Activated CD8-positive, alpha-beta memory T cell treated with anti-CD3 and anti-CD28 coated beads for 1 hour (primary cell): ENCODE measurements around the gene ATP1A3.

Experiments
- DNase-seq, 2 donors: peaks; one replicate each; pipeline ENCODE4 v3.0.0-alpha.2; 2020; ENCODE audit warnings: low read depth in 1 of 2; ENCODE audit errors: extremely low read depth in 1 of 2

Gene ATP1A3

DNA sequence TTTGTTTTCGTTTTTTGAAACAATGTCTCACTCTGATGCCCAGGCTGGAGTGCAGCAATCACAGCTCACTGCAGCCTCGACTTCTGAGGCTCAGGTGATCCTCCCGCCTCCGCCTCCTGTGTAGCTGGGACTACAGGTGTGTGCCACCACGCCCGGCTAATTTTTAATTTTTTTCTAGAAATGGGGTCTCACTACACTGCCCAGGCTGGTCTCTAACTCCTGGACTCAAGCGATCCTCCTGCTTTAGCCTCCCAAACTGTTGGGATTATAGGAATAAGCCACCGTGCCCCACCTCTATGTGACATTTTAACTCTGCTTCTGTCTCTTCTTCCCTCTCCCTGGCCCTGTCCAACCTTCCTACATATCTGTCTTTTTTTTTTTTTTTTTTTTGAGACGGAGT lies 5.1 kb downstream of the ATP1A3 start:
- no peak for DNase-seq

DNA sequence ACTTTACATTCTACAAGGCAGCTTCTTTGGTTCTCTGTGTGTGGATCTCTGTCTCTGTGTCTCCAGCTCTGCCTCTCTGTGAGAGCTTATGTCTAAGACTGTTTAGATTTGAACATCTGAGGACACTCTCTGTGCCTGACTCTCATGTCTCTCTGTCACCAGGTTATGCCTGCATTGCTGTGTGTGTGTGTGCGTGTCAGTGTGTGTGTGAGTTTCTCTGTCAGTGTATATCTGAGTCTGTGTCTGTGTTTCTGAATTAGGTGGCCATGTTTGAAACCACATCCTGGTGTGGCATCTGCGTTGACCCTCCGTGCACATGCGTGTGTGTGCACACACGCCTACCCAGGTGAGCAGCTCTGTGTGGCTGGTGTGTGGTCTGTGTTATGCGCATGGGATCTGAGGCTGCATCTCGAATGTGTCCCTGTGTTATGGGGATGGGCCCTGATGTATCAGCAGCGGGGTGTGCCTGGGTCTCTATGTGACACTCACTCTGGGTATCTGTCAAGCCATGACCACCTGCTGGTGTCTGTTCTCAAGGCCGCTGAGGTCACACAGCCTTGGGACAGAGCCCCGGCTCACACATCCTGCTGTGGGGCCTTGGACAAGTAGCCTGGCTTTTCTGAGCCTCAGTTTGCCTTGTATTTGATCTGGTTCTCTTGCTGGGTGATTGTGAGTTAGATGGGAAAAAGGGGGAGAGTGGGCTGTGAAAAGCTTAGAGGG lies 6.7 kb downstream of the ATP1A3 start:
- no peak for DNase-seq

DNA sequence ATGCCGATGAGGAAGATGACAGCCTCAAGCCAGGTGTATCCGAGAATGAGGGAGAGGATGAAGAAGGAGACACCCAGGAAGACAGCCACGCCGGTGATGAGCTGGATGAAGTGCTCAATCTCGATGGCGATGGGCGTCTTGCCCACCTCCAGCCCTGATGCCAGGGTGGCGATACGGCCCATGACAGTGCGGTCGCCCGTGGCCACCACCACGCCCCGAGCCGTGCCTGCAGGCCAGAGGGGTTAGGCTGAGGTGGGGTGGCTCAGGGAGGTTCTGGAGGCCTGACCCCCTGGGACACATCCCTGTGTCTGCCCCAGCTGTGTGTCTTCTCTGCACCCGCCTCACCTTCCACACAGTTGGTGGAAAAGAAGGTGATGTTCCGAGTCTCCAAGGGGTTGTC lies 9.1 kb downstream of the ATP1A3 start:
- no peak for DNase-seq

DNA sequence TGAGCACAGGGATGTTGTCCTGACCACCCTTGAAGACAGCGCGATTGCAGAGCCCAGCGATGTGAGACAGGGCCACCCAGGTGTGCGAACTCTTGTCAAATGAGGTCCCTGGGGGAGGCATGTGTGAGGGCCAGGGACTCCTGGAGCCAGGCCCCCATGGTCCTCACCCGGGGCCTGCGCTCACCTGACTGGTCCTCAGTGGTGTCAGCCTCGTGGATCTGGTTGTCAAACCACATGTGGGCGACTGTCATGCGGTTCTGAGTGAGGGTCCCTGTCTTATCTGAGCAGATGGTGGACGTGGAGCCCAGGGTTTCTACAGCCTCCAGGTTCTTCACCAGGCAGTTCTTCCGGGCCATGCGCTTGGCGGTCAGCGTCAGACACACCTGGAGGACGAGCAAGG lies 12.3 kb downstream of the ATP1A3 start:
- no peak for DNase-seq

DNA sequence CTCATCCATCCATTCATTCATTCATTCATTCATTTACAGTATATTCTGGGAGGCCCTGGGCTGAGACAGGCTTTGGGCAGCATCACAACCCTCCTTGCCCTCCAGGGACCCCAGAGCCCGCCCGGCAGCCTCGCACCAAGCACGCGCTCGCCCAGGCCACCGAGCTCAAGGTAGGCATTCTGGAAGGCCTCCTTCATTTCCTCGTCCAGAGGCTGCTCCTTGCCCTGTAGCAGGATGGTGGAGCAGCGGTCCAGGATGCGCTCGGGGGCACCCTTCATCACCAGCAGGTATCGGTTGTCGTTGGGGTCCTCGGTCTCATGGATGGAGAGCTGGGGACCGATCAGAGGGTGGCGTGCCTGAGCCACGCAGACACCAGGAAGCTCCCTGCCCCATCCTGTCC lies 15.6 kb downstream of the ATP1A3 start:
- DNase-seq: no peak

DNA sequence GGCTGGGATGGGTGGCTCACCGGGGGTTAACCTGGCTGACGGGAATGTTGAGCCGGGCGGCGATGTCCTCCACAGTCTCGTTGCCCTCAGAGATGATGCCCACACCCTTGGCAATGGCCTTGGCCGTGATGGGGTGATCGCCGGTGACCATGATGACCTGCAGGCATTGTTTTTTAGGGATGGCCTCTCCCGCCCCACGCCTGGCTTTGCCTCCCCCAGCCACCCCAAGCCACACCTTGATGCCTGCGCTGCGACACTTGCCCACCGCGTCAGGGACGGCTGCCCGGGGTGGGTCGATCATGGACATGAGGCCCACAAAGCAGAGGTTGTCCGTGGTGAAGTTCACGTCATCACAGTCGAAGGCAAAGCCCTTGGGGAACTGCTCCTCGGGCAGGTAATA lies 16.1 kb downstream of the ATP1A3 start:
- DNase-seq: no peak

DNA sequence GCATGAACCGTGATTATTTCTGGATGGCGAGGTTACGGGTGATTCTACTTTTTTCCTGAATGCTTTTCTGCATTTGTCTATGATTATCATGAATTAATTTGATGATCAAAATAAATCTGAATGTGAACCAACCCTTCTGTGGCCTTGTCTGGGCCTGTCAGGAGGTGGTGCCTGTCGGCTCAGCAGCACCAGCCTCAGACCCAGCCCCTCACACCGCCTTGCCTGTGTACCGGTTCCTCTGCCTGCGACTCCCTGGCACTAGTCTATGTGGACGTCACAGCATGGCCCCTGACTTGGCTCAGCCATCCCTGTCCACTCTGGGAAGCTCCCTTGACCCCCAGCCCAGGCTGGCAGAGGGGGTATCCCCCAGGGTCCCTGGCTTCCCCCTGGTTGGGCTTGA lies 19.4 kb downstream of the ATP1A3 start:
- no peak for DNase-seq

DNA sequence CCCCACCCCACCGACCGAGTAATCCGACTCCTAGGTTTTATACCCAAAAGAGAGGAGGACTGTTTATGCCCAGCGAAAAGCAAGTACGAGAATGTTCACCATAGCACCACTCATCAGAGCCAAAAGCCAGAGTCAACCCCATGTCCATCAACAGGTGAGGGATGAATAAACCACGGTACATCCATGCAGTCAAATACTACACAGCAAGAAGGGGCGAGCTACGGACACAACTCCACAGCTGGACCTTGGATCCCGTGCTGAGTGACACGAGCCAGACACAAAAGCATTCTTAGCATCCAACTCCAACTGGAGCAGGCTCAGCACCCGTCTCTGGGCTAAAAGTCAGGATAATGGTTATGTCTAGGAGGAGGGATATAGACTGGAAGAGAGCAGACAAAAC lies 22.7 kb downstream of the ATP1A3 start:
- no peak for DNase-seq

DNA sequence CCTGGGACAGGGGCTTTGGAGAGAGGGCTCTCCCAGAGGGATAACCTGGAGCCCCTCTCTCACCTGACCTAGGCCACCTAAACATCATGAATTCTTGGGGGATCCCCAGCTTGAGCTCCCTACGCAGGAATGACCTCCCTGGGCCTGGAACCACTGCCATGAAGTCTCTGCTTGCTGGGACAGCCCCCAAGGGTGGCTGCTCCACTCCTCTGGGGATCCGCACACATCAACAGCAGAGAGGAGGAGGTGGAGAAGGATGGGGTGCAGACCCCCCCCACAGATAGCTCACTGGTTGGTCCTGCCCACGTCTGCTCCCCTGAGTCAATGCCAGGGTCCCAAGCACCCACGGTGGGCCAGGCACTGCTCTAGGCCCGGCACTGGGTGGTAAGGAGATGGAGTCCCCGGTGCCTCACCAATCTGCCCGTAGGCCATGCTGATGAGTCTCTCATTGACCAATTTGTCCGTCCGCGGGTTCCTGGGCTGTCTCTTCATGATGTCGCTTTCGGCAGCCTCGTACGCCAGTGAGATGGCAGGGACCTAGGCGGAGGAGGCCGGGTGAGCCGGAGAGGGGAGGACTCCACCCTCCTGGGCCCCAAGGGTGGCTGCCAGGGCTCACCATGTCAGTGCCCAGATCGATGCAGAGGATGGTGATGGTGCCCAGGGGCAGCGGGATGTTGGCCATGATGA lies 24.1 kb downstream of the ATP1A3 start:
- DNase-seq: no peak

DNA sequence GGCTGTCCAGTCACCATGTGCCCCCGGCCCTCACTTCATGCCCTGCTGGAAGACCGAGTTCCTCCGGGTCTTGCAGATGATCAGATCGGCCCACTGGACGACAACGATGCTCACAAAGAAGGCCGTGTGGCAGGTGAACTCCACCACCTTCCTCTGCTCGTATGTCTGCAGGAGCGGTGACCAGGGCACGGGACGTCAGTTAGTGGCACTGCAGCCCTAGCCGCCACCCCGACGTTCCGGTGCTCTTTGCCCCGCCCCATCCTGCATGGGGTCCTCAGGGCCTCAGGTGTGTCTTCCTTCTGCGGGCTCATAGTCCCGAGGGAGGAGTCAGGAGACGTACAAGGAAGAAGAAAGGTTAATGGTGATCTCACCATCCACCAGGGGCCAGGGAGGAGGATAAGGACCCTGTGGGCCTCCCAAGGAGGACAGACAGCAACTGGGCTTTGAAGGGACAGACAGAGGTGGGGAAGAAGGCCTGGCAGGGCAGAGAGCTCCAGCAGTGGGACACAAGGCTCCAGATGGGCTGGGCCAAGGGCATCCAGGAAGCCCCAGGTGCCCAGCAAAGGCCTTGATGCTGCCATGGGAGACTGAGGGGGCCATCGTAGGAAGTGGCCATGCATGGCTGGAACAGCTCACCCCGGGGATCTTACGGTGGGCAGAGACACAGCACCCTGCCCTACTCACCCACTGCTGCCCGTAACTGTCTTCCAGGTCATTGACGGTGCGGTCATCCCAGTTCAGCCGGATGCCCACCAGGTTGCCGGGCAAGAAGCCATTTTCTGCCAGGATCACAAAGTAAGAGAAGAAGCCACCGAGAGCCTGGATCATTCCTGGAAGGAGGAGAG lies 25.1 kb downstream of the ATP1A3 start:
- no peak for DNase-seq

DNA sequence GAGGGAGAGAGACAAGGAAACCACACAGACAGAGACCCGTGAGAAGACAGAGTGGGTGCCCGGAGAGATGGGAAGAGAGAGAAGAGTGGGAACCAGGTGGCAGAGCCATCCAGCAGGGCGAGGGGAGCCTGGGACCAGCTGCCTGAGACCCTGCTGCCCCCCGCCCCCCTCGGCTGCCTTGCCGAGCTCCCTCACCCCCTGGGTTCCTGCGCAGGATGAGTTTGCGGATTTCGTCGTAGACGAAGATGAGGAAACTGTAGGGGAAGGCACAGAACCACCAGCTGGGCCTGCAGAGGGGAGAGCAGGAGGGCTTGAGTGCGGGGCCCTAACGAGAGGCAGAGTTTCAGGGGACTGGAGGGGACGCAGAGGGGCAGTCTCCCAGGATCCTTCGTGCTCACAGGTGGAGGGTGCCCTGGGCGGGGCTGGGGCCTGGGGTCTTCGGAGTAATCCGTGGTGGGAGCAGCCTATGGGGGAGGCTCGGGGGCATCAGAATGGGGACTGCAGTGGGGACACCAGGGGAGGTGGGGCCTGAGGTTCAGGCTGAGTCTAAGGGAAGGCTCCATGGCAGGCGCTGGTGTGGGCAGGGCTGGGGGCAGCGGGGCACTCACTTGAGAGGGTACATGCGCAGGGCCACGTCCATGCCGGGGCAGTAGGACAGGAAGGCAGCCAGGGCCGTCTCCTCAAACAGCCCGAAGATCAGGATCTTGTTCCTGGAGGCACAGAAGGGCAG lies 26.8 kb downstream of the ATP1A3 start:
- no peak for DNase-seq

DNA sequence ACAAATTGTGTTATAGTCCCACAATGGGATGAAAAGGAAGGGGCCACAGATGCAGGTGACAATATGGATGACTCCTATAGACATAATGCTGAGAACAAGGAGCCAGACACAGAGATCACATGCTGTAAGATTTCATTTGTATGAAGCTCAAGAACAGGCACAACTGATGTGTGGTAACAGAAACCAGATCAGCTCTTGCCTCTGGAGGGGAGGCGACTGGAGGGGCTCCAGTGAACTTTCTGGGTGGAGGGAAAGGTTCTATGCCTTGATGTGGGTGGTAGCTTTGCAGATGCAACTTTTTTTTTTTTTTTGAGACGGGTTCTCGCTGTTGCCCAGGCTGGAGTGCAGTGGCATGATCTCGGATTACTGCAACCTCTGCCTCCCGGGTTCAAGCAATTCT lies 28.9 kb downstream of the ATP1A3 start:
- no peak for DNase-seq

DNA sequence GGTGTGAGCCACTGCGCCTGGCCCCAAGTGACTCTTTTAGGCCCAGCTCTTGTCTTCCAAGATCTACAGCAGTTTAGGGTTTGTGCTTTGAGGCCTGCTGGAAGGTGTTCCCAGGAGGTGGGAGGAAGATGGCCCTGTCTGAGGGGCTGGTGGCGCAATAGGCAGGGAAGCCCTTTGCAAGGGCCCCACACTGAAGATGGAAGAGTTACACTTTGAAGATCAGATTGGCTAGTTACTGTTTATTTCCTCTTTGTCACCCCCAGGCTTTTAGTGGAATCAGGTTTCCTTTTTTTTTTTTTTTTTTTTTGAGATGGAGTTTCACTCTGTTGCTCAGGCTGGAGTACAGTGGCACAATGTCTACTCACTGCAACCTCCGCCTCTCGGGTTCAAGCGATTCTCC lies 33.1 kb downstream of the ATP1A3 start:
- DNase-seq: no peak

DNA sequence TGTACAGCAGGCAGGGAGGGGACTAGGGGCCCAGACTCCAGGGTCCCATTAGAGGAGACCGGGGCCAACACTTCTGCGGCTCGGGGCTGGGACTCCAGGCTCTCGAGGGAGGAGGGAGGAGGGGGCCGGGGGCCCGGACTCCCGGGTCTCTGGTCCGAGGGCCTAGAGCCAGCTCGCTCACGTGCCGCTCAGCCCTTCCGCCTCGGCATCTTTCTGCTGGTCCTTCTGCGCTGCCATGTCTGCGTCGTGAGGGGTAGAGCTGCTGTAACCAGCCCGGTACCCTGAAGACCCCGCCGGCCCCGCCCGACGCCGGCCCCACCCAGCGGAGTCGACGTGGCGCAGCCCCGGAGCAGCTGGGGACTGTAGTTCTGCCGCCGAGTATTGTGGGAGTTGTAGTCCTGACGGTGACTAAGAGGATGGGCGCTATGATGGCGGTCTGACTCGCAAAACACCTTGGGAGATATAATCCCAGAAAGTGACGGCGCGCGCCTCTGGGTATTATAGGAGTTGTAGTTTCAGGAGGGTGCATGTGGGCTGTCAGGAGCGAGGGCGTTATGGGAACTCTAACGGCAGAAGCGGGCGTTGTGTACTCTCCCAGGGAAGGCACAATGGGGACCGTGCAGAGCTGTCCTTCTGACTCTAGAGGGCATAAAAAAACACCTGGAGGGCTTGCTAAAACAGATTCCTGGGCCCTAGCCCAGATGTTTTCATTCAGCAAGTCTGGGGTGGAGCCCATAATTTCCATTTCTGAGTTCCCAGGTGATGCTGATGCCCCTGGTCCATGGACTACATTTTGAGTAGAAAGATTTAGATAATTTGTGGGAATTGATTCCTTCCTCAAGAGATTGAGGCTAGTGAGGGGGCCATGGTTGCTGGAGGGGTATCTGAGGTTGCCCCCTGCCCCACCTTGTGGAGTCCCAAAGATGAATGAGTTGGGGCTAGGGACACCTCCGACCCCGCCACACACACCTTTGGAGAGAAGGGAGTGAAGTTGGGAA lies 34.7 kb downstream of the ATP1A3 start, which contains the start of gene RABAC1:
RABAC1 (minus strand) TSS at position 266 of the 998 bp plus-strand sequence; CDS start at position 237, 29 bp downstream.
- peak; percentile 66 to 78 for DNase-seq

DNA sequence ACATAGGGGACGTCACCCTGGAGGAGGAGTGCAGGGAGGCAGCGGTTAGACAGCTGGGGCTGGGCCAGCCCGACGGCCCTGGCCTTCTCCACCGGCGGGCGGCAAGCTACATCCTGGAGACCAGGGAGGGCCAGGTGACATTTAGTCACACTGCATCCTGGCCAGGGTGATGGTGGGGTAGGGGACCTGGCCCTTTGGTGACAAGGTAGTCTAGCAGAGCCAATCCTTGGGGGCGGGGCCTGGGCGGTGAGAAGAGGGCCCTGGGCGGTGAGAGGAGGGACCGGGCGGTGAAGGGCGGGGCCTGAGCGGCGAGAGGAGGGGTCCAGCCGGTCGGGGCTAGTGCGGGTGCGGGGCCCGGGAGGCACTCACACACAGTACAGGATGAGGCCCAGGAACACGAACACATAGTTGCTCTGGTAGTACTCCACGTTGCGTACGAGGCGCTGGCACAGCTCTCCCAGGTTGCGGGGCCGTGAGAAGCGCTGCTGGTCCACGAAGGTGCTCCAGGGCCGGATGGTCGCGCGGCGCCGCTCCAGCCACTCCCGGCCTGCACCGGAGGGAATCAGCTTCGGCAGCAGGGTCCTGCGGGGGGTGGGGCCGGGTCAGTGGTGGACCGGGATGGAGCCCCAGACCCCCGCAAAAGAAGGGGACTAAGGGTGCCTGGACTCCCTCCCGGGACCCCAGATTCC lies 35.5 kb downstream of the ATP1A3 start:
- DNase-seq: peak in 1 of 2 donors; percentile 68

DNA sequence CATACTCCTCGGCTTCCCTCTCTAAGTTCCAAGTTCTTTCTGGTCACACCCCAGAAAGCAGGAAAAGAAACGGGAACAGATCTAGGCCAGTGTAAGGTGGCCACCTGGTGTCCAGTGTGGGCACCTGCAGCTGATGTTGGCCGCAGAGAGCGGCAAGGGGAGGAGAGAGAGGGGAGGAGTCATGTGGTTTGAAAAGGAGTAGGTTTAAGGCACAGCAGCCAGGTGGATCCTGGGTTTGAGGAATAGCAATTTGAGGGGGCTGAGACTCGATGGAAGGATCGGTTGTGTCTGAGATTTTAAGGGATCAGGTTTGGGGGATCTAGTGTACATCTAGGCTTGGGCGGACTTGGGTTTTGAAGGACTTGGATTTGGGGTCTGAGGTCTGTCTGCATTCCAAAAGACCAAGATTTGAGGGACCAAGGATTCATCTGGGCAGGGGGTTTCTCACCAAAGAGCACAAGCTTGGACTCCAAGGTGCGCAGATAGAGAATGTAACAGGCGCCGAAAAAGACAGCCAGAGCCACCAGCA lies 36.1 kb downstream of the ATP1A3 start:
- no peak for DNase-seq

DNA sequence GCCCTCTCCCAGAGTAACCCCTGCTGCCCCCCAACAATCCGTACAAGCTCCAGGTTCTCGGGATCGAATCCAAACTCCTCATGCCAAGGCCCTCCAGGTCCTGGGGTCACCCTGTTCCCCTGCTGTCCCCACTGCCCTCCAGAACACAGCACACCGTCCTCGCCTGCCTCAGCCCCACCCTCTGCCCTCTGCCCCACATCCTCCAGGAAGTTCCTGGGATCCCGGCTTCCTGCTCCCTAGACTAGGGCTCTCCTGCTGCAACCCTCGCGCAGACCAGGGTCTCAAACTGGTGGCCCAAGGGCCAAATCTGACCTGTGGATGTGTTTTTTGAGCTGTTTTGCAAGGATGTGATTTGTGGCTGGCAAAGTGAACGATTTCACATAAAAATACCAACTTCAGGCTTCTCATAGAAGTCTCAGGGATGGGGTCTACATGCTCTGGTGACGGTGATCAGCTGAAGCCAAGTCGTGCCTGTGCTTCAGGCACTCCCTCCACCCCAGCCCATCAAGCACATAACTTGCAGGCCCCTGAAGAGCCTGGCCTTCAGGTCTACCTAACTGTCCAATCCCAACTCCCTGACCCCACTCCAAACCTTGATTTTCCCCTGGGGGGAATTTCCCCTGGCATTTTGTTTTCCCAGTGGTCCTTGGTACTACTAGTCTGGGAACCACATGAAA lies 36.7 kb downstream of the ATP1A3 start:
- no peak for DNase-seq

DNA sequence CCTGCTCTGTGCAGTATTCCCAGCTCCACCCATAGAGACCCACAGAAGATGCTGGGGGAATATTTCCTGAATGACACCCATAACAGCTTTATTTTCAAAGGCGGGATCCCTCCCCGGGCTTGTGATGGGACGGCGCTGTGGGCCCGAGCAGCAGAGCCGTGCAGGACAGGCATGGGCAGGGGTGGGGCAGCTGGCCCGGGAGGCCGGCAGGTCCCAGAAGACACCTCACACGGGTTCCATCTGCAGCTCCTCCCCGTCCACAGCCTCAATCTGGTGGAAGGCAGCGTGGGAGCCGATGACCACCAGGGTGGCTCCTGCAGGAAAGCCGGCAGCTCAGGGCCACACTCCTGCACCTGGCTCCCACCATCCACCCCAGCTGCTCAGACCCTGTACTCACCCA lies 37.4 kb downstream of the ATP1A3 start:
- DNase-seq: no peak
